GM19468 (cell line): ENCODE data around the gene MPPED1.

ENCODE experiments used
- ATAC-seq: cut with Tn5 transposase; IDR thresholded peaks from one replicate; pipeline ENCODE4 v1.9.1; 2021; ENCODE audit warnings: mild to moderate bottlenecking, moderate library complexity, moderate number of reproducible peaks; ENCODE audit not compliant: unreplicated experiment; ENCODE audit errors: extremely low read depth

Gene MPPED1

GRCh38 chr22:43442386-43443151, 30.8 kb downstream of the MPPED1 start:
- ATAC-seq: no peak

- ATAC-seq: no peak
Observed at GRCh38 chr22:43443152-43443471, 31.3 kb downstream of the MPPED1 start.

GRCh38 chr22:43446037-43446803, 34.4 kb downstream of the MPPED1 start:
- ATAC-seq: no peak

GRCh38 chr22:43446916-43447315, 35.1 kb downstream of the MPPED1 start:
- ATAC-seq: no peak

- no peak for ATAC-seq
Observed at GRCh38 chr22:43447380-43447779, 35.6 kb downstream of the MPPED1 start.

GRCh38 chr22:43448048-43448447, 36.2 kb downstream of the MPPED1 start:
- ATAC-seq: no peak

GRCh38 chr22:43449205-43449830, 37.5 kb downstream of the MPPED1 start:
- no peak for ATAC-seq

- ATAC-seq: no peak
Observed at GRCh38 chr22:43449831-43450225, 38.0 kb downstream of the MPPED1 start.

- no peak for ATAC-seq
Observed at GRCh38 chr22:43451371-43452050, 39.7 kb downstream of the MPPED1 start.

- ATAC-seq: no peak
Observed at GRCh38 chr22:43455846-43456245, 44.0 kb downstream of the MPPED1 start.

GRCh38 chr22:43457002-43457401, 45.2 kb downstream of the MPPED1 start:
- ATAC-seq: no peak

- no peak for ATAC-seq
Observed at GRCh38 chr22:43462701-43463100, 50.9 kb downstream of the MPPED1 start.

GRCh38 chr22:43464809-43465208, 53.0 kb downstream of the MPPED1 start:
- ATAC-seq: no peak

GRCh38 chr22:43465291-43466015, 53.6 kb downstream of the MPPED1 start:
- no peak for ATAC-seq

- ATAC-seq: no peak
Observed at GRCh38 chr22:43466710-43467109, 54.9 kb downstream of the MPPED1 start.

GRCh38 chr22:43467216-43467940, 55.6 kb downstream of the MPPED1 start:
- ATAC-seq: no peak

GRCh38 chr22:43470253-43470652, 58.4 kb downstream of the MPPED1 start:
- ATAC-seq: no peak

GRCh38 chr22:43470941-43471585, 59.2 kb downstream of the MPPED1 start:
- ATAC-seq: no peak

- ATAC-seq: no peak
Observed at GRCh38 chr22:43471606-43472135, 59.9 kb downstream of the MPPED1 start.
